MM.1S (cell line): Measurements from ENCODE around the gene FOXI1.

Experiments
- CTCF ChIP-seq: fragments of 300-600 bp; sonication (generic); IDR thresholded peaks from 2 replicates; pipeline ENCODE4 v1.5.1; 2016; ENCODE audit warnings: antibody characterized with exemption, low read length, mixed read lengths
- EZH2 ChIP-seq: fragments of 300-600 bp; sonication (generic); optimal IDR thresholded peaks from 2 replicates; pipeline ENCODE3; 2017; ENCODE audit warnings: low read depth, mild to moderate bottlenecking, antibody characterized with exemption, low read length, mixed read lengths

GRCh38 chr5:170071748-170072147 lies 33.9 kb upstream of the FOXI1 start:
- TF ChIP-seq CTCF (no peak), EZH2 (no peak)
